ENCODE results near the gene MEGF9.

Gene MEGF9

GRCh38 chr9:120741191-120741590, 26.9 kb upstream of the MEGF9 start:
- H3K27ac ChIP-seq (ENCODE audit: low read length), result no peak overlapping the region
- H3K4me1 ChIP-seq (ENCODE audit: low read length), result peaks cover 9% of the 10 kb centered on the region
- H3K36me3 ChIP-seq (replicated peaks; ENCODE audit: low read depth, low read length), result peaks cover 3% of the 10 kb centered on the region
- H3K9ac ChIP-seq (ENCODE audit: low read length), result no peak overlapping the region
- H3K79me2 ChIP-seq (ENCODE audit: low read length), result no peaks in the 10 kb centered on the region
- no peak overlapping the region for H3K4me3 ChIP-seq (ENCODE audit: low read length)
- H3K27me3 ChIP-seq (ENCODE audit: low read depth, low read length), result no peaks in the 10 kb centered on the region
- H3K4me2 ChIP-seq (ENCODE audit: low read length), result no peak overlapping the region
- TF ChIP-seq CTCF (IDR thresholded peaks at IDR 0.05; ENCODE audit: low read depth, low read length) (no peak), EZH2phosphoT487 (IDR thresholded peaks at IDR 0.05; ENCODE audit: low read depth) (no peak)
- no peak overlapping the region for H2AFZ ChIP-seq (ENCODE audit: low read depth, low read length)
- no peaks in the 10 kb centered on the region for H4K20me1 ChIP-seq (ENCODE audit: insufficient read depth, low read length)
- no peaks in the 10 kb centered on the region for H3K9me3 ChIP-seq (ENCODE audit: insufficient read depth, low read length)

DNA sequence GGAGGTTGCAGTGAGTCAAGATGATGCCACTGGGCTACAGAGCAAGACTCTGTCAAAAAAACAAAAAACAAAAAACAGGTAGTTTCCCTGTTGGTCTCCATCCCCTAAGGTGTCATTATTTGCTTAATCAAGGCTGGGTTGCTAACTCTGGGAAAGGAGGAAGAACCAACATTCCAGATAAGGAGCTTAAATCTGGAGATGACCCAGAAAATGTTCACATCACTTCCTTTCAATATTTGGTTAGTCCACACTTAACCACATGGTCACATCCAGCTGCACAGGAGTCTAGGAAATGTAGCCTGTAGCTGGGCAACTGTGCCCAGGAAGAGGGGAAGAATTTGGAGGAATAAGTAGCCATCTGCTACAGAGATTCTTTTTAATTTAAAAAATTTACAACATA, 25.9 kb upstream of the MEGF9 start:
- peaks cover 3% of the 10 kb centered on the region for H3K36me3 ChIP-seq (replicated peaks; ENCODE audit: low read depth, low read length)
- H3K4me3 ChIP-seq (ENCODE audit: low read length), result no peak overlapping the region
- no peak overlapping the region for H3K9ac ChIP-seq (ENCODE audit: low read length)
- H3K27me3 ChIP-seq (ENCODE audit: low read depth, low read length), result no peaks in the 10 kb centered on the region
- no peaks in the 10 kb centered on the region for H4K20me1 ChIP-seq (ENCODE audit: insufficient read depth, low read length)
- no peak for TF ChIP-seq EZH2phosphoT487 (IDR thresholded peaks at IDR 0.05; ENCODE audit: low read depth)
- no peak for TF ChIP-seq CTCF (IDR thresholded peaks at IDR 0.05; ENCODE audit: low read depth, low read length)
- no peaks in the 10 kb centered on the region for H3K9me3 ChIP-seq (ENCODE audit: insufficient read depth, low read length)
- no peak overlapping the region for H2AFZ ChIP-seq (ENCODE audit: low read depth, low read length)
- H3K79me2 ChIP-seq (ENCODE audit: low read length), result no peaks in the 10 kb centered on the region
- no peak overlapping the region for H3K27ac ChIP-seq (ENCODE audit: low read length)
- peaks cover 20% of the 10 kb centered on the region for H3K4me1 ChIP-seq (ENCODE audit: low read length)
- no peak overlapping the region for H3K4me2 ChIP-seq (ENCODE audit: low read length)

- no peak overlapping the region for H2AFZ ChIP-seq (ENCODE audit: low read depth, low read length)
- no peaks in the 10 kb centered on the region for H3K27me3 ChIP-seq (ENCODE audit: low read depth, low read length)
- H3K36me3 ChIP-seq (replicated peaks; ENCODE audit: low read depth, low read length), result peaks cover 3% of the 10 kb centered on the region
- H3K79me2 ChIP-seq (ENCODE audit: low read length), result no peaks in the 10 kb centered on the region
- H4K20me1 ChIP-seq (ENCODE audit: insufficient read depth, low read length), result no peaks in the 10 kb centered on the region
- TF ChIP-seq CTCF (IDR thresholded peaks at IDR 0.05; ENCODE audit: low read depth, low read length) (no peak), EZH2phosphoT487 (IDR thresholded peaks at IDR 0.05; ENCODE audit: low read depth) (no peak)
- no peak overlapping the region for H3K4me2 ChIP-seq (ENCODE audit: low read length)
- H3K4me3 ChIP-seq (ENCODE audit: low read length), result no peak overlapping the region
- H3K9ac ChIP-seq (ENCODE audit: low read length), result no peak overlapping the region
- H3K9me3 ChIP-seq (ENCODE audit: insufficient read depth, low read length), result no peaks in the 10 kb centered on the region
- H3K27ac ChIP-seq (ENCODE audit: low read length), result no peak overlapping the region
- peaks cover 28% of the 10 kb centered on the region for H3K4me1 ChIP-seq (ENCODE audit: low read length)
Observed at GRCh38 chr9:120737416-120738165, 23.3 kb upstream of the MEGF9 start.

DNA sequence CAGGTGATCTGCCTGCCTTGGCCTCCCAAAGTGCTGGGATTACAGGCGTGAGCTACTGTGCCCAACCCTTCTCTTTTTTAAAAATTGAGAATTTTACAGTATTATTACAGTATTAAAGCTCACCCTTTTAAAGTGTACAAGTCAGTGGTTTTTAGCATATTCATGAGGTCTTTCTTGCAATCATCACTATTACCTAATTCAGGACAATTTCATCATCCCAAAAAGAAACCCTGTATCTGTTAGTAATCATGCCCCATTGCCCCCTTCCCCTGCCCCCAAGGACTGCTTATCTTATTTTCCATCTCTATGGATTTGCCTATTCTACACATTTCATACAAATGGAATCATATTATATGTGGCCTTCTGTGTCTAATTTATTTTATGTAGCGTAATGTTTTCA, 22.6 kb upstream of the MEGF9 start:
- Histone ChIP-seq H2AFZ (ENCODE audit: low read depth, low read length) (no peak overlapping the region), H3K79me2 (ENCODE audit: low read length) (no peaks in the 10 kb centered on the region), H4K20me1 (ENCODE audit: insufficient read depth, low read length) (no peaks in the 10 kb centered on the region), H3K4me2 (ENCODE audit: low read length) (peak overlapping the region; percentile 45; the same call in 1 of the 2 replicates), H3K4me3 (ENCODE audit: low read length) (no peak overlapping the region), H3K27ac (ENCODE audit: low read length) (no peak overlapping the region), H3K27me3 (ENCODE audit: low read depth, low read length) (no peaks in the 10 kb centered on the region), H3K9ac (ENCODE audit: low read length) (no peak overlapping the region), H3K4me1 (ENCODE audit: low read length) (peaks cover 28% of the 10 kb centered on the region), H3K36me3 (replicated peaks; ENCODE audit: low read depth, low read length) (peaks cover 3% of the 10 kb centered on the region), H3K9me3 (ENCODE audit: insufficient read depth, low read length) (no peaks in the 10 kb centered on the region)
- no peak for TF ChIP-seq EZH2phosphoT487 (IDR thresholded peaks at IDR 0.05; ENCODE audit: low read depth)
- TF ChIP-seq CTCF (IDR thresholded peaks at IDR 0.05; ENCODE audit: low read depth, low read length), result no peak
